T-cell (primary cell): Measurements from ENCODE around the gene SRP68. TPM values are rescaled to one million over a fixed set of nuclear protein-coding genes. Genes with fewer than 3 reads are reported as not detected.

Experiments
- ATAC-seq, 4 experiments: fragments of 200-7000 bp in 3 of 4; fragments of 150-1000 bp in 1 of 4; cut with Tn5 transposase; replicated peaks in 1 of 4; 1 replicate in 3 of 4; 2 replicates in 1 of 4; pipeline ENCODE4 v1.10.0; 2021; ENCODE audit warnings: moderate library complexity in 3 of 4, mild to moderate bottlenecking in 2 of 4, moderate number of reproducible peaks in 1 of 4
- CTCF ChIA-PET, 2 donors: fragments of 300-600 bp; sonication (Branson Sonifier 250); formaldehyde crosslinking; loops; one replicate each; lab custom pipeline; 2022; ENCODE audit warnings: antibody characterized with exemption in 2 of 2; lab: Charles Lee
- POLR2A ChIA-PET, 2 donors: fragments of 300-600 bp; sonication (Branson Sonifier 250); formaldehyde crosslinking; loops; one replicate each; lab custom pipeline; 2022; ENCODE audit warnings: antibody characterized with exemption in 2 of 2; lab: Charles Lee
- DNase-seq, 35 experiments: peaks; one replicate each; pipeline versions ENCODE4 v3.0.0 to v3.0.0-alpha.2; 2013 to 2023
- H3K27ac ChIP-seq: one replicate; pipeline ENCODE4 v1.5.1; 2013; ENCODE audit warnings: low read length
- H3K27me3 ChIP-seq, 2 experiments: replicated peaks in 1 of 2; 1 replicate in 1 of 2; 2 replicates in 1 of 2; pipeline versions ENCODE4 v1.6.1 to v1.7.0; 2013; ENCODE audit warnings: low read length in 1 of 2, mixed read lengths in 1 of 2; ENCODE audit not compliant: control insufficient read depth in 2 of 2, insufficient read depth in 2 of 2; ENCODE audit errors: extremely low read depth in 1 of 2
- H3K36me3 ChIP-seq, 2 donors: 1 replicate in 1 of 2; 2 replicates in 1 of 2; pipeline versions ENCODE4 v1.6.1 to v1.7.0; 2013; ENCODE audit warnings: low read length in 1 of 2; ENCODE audit not compliant: control insufficient read depth in 2 of 2, insufficient read depth in 1 of 2; ENCODE audit errors: extremely low read depth in 1 of 2
- H3K4me1 ChIP-seq, 2 experiments: 1 replicate in 1 of 2; 2 replicates in 1 of 2; pipeline versions ENCODE4 v1.6.1 to v1.7.0; 2013; ENCODE audit warnings: low read length in 2 of 2, mixed read lengths in 1 of 2; ENCODE audit not compliant: insufficient read depth in 2 of 2, control insufficient read depth in 1 of 2; ENCODE audit errors: extremely low read depth in 1 of 2
- H3K4me3 ChIP-seq, 2 donors: 1 replicate in 1 of 2; 2 replicates in 1 of 2; pipeline versions ENCODE4 v1.5.1 to v1.7.0; 2013; ENCODE audit warnings: mild to moderate bottlenecking in 2 of 2, low read length in 1 of 2, moderate library complexity in 1 of 2; ENCODE audit not compliant: control insufficient read depth in 1 of 2; ENCODE audit errors: extremely low read depth in 1 of 2
- H3K9me3 ChIP-seq: 2 replicates; pipeline ENCODE4 v1.7.0; 2013
- H3K27ac Mint-ChIP-seq, 2 donors: one replicate each; pipeline ENCODE4 v1.8.0; 2020 to 2021; ENCODE audit warnings: mild to moderate bottlenecking in 2 of 2, mixed read lengths in 2 of 2
- H3K27me3 Mint-ChIP-seq, 2 donors: one replicate each; pipeline ENCODE4 v1.8.0; 2021 to 2022; ENCODE audit warnings: mixed read lengths in 2 of 2
- H3K36me3 Mint-ChIP-seq: one replicate; pipeline ENCODE4 v1.8.0; 2021; ENCODE audit warnings: mixed read lengths
- H3K4me1 Mint-ChIP-seq, 3 donors: one replicate each; pipeline ENCODE4 v1.8.0; 2020 to 2022; ENCODE audit warnings: mixed read lengths in 3 of 3, mild to moderate bottlenecking in 1 of 3
- H3K4me3 Mint-ChIP-seq, 3 donors: one replicate each; pipeline ENCODE4 v1.8.0; 2020 to 2022; ENCODE audit warnings: mild to moderate bottlenecking in 3 of 3, mixed read lengths in 3 of 3, moderate library complexity in 3 of 3
- H3K9me3 Mint-ChIP-seq, 3 donors: one replicate each; pipeline ENCODE4 v1.8.0; 2020 to 2022; ENCODE audit warnings: mixed read lengths in 3 of 3
- WGBS: methylation state at CpG from one replicate; pipeline ENCODE4 v1.1.5; 2013; ENCODE audit warnings: missing lambda C conversion rate; ENCODE audit not compliant: insufficient coverage; 5-methylcytosine and 5-hydroxymethylcytosine counted together
- total RNA-seq, 35 experiments: library from RNA in 6 of 35; stranded (reverse) in 6 of 35; fragments of 120-200 nt in 1 of 35; gene quantifications; one replicate each; pipeline versions ENCODE4 v1.2.1 to v1.2.4 and lab custom pipeline; 2013 to 2026

Gene SRP68
- total RNA-seq, 5 donors from 2014 or later (not counting 1 experiment from before 2014, with no cell fraction given): 71.9 to 81.6 (median 78.9) TPM

DNA sequence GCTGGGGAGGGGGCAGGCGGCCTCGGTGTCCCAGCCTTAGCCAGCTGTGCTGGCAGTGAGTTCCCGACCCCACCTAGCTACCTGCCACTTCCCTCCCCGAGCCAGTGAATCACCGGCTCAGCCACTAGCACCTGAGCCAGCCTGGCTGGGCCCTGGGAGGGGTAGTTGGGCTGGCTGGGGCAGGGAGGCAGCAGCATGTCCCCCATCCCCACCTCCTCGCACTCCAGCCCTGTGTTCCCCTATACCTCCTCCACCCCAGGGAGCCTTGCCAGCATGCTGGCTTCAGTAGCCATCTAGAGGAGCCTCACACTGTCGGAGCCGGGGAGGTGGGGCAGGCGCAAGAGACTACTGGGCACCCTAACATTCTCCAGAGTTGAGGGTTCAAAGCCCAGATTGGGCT, 48.0 kb downstream of the SRP68 start:
- H3K27ac Mint-ChIP-seq: no peak overlapping the region
- Histone ChIP-seq H3K36me3 (no peaks in the 10 kb centered on the region), H3K27ac (no peak overlapping the region), H3K27me3 (no peaks in the 10 kb centered on the region), H3K4me1 (peaks cover 3 to 18% of the 10 kb centered on the region in 2 experiments), H3K9me3 (no peaks in the 10 kb centered on the region), H3K4me3 (no peak overlapping the region)
- H3K27me3 Mint-ChIP-seq: no peaks in the 10 kb centered on the region
- H3K4me1 Mint-ChIP-seq: peaks cover 6 to 14% (median 10%) of the 10 kb centered on the region in 3 donors
- H3K4me3 Mint-ChIP-seq: no peak overlapping the region
- DNase-seq (no peak), ATAC-seq (no peak)
- no peaks in the 10 kb centered on the region for H3K9me3 Mint-ChIP-seq
- 100% methylated on average over 2 of the region's 9 CpGs for WGBS
- CTCF ChIA-PET: no interaction called here
- POLR2A ChIA-PET: no interaction called here
- no peaks in the 10 kb centered on the region for H3K36me3 Mint-ChIP-seq

DNA sequence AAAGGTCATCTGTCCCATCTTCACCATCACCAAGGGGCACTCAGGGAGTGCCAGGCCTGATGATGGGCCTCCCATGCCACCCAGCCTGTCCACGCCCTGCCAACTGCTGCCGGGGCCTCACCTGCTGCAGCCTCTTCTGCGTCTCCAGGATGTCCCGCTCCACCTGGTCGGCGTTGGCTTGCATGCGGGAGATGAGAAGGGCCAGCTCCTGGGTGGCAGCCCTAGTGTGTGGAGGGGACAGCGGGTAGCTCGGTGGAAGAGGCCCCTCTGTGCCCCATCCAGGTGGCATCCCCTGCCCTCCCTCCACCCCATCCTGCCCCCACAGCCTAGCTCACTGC, 48.4 kb downstream of the SRP68 start:
- H3K9me3 ChIP-seq: no peaks in the 10 kb centered on the region
- no peaks in the 10 kb centered on the region for H3K27me3 ChIP-seq
- H3K27me3 Mint-ChIP-seq: no peaks in the 10 kb centered on the region
- no peak for ATAC-seq
- 94% methylated on average over 3 of the region's 9 CpGs for WGBS
- H3K4me1 ChIP-seq: peaks cover 2 to 13% of the 10 kb centered on the region in 2 experiments
- no peak overlapping the region for H3K4me3 Mint-ChIP-seq
- no peak overlapping the region for H3K27ac Mint-ChIP-seq
- DNase-seq: no peak
- ChIA-PET POLR2A (no interaction called here), CTCF (no interaction called here)
- H3K36me3 Mint-ChIP-seq: no peaks in the 10 kb centered on the region
- H3K9me3 Mint-ChIP-seq: no peaks in the 10 kb centered on the region
- H3K4me1 Mint-ChIP-seq: peaks cover 1 to 10% (median 5%) of the 10 kb centered on the region in 3 donors
- no peak overlapping the region for H3K4me3 ChIP-seq
- no peak overlapping the region for H3K27ac ChIP-seq
- H3K36me3 ChIP-seq: no peaks in the 10 kb centered on the region

DNA sequence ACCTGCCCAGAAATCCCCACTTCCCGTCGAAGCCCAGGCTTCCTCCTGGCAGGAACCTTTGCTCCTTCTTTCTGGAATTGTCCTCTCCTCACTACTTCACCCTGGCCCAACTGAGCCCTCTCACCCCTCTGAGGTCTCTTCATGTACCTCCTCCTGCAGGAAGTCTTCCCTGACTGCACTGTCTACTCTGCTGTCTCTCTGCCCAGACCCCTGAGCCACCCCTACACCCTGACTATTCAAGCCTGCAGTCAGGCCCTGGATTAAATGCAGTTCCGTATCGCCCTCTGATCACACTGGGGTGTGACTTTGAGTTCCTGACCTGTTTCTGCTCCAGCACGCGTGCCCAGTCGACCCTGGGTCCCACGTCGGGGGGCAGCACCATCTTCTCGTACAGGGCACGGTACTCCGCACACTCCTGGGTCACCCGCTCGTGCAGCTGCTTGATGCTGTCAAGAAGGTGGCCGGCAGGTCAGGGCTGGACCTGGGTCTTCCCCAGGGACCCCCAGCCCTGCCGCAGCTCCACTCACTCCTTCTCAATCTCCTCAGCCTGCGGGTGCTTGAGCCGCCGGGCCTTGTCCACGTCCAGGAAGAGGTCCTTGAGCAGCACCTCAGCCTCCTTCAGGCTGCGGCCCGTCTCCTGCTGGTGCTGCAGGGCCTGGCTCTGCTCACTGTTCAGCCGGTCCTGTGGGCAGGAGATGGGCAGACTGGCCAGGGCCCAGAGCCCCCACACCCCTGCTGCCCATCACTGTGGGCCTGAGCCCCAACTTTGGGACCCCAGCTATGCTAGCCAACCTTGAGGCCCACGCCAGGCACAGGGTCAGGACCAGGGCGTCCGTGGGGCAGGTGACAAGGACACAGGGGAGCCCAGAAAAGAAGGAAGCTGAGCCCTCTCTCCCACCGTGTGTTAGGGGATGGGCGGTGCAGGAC, 49.1 kb downstream of the SRP68 start:
- Histone ChIP-seq H3K27ac (no peak overlapping the region), H3K9me3 (no peaks in the 10 kb centered on the region), H3K4me1 (peaks cover 0 to 7% of the 10 kb centered on the region in 2 experiments), H3K36me3 (no peaks in the 10 kb centered on the region), H3K4me3 (no peak overlapping the region), H3K27me3 (no peaks in the 10 kb centered on the region)
- Mint-ChIP-seq H3K9me3 (no peaks in the 10 kb centered on the region), H3K4me1 (peaks cover 0 to 3% (median under 1%) of the 10 kb centered on the region in 3 donors), H3K4me3 (no peak overlapping the region), H3K27ac (peak overlapping the region in 1 of 2 donors; percentile 61), H3K27me3 (no peaks in the 10 kb centered on the region), H3K36me3 (no peaks in the 10 kb centered on the region)
- CTCF ChIA-PET: no interaction called here
- 94% methylated on average over 23 of the region's 28 CpGs for WGBS
- DNase-seq (no peak), ATAC-seq (no peak)
- POLR2A ChIA-PET: no interaction called here

DNA sequence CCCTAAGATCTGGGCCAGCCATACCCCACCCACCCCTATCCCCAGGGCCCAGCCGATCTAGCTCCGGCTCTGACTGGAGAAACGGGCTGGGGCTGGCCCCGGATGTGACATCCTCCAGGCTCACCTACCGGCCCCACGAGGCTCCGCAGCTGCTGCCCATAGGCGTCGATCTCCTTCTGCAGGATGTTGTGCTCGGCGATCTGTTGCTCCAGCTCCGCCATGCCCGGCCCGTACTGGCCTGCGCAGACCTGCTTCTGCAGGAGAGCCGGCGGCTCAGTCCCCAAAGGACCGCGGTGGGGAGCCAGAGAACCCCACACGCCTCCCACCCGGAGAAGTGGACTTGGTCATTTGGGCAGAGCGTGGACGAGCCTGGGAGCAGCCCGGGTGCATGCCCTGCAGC, 50.0 kb downstream of the SRP68 start:
- Mint-ChIP-seq H3K36me3 (no peaks in the 10 kb centered on the region), H3K27me3 (no peaks in the 10 kb centered on the region), H3K27ac (no peak overlapping the region), H3K4me1 (peaks cover 0 to 2% (median 0%) of the 10 kb centered on the region in 3 donors), H3K4me3 (no peak overlapping the region), H3K9me3 (no peaks in the 10 kb centered on the region)
- H3K4me3 ChIP-seq: no peak overlapping the region
- H3K4me1 ChIP-seq: peaks cover 0 to under 1% of the 10 kb centered on the region in 2 experiments
- H3K27me3 ChIP-seq: no peaks in the 10 kb centered on the region
- no peak for DNase-seq
- H3K36me3 ChIP-seq: no peaks in the 10 kb centered on the region
- WGBS: 94% methylated on average over 21 of the region's 24 CpGs
- H3K27ac ChIP-seq: no peak overlapping the region
- H3K9me3 ChIP-seq: no peaks in the 10 kb centered on the region
- ChIA-PET CTCF (no interaction called here), POLR2A (no interaction called here)
- no peak for ATAC-seq

DNA sequence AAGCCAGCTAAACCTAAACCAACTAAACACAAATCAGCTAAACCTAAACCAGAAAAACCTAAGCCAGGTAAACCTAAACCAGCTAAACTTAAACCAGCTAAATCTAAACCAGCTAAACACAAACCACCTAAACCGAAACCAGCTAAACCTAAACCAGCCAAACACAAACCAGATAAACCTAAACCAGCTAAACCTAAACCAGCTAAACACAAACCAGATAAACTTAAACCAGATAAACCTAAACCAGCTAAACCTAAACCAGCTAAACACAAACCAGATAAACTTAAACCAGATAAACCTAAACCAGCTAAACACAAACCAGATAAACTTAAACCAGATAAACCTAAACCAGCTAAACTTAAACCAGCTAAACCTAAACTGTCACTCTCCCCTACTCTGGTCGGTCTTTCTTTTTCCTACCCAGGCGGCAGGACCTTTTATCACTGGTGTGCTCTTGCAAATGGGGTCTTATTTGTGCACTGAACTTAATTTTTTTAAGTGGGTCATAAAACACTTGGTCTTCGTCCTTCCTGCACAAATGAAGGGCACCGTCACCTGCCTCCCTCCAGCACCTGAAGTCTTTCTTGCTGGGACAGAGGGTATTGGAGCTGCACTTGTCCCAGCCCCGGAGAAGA, 52.4 kb downstream of the SRP68 start:
- H3K27ac Mint-ChIP-seq: peak overlapping the region; percentile 38 to 62
- Histone ChIP-seq H3K27ac (no peak overlapping the region), H3K36me3 (no peaks in the 10 kb centered on the region), H3K4me3 (no peak overlapping the region), H3K27me3 (peaks cover 0 to 4% of the 10 kb centered on the region in 2 experiments), H3K4me1 (no peaks in the 10 kb centered on the region), H3K9me3 (no peaks in the 10 kb centered on the region)
- CTCF ChIA-PET: interaction anchor here in 1 of 2 donors (0.7 to 1.3 kb wide), 3 partner anchors 17 to 260 kb away, joined by 3 to 4 read pairs (median 3); no protein-coding TSS in a partner anchor
- H3K36me3 Mint-ChIP-seq: no peaks in the 10 kb centered on the region
- DNase-seq (no peak), ATAC-seq (no peak)
- H3K9me3 Mint-ChIP-seq: no peaks in the 10 kb centered on the region
- POLR2A ChIA-PET: interaction anchor here in 1 of 2 donors (0.6 kb wide), 1 partner anchor 38 kb away, joined by 3 read pairs; no protein-coding TSS in a partner anchor
- H3K27me3 Mint-ChIP-seq: no peaks in the 10 kb centered on the region
- H3K4me1 Mint-ChIP-seq: peaks cover 0 to 2% (median 0%) of the 10 kb centered on the region in 3 donors
- 82% methylated on average over 1 of the region's 6 CpGs for WGBS
- H3K4me3 Mint-ChIP-seq: no peak overlapping the region

DNA sequence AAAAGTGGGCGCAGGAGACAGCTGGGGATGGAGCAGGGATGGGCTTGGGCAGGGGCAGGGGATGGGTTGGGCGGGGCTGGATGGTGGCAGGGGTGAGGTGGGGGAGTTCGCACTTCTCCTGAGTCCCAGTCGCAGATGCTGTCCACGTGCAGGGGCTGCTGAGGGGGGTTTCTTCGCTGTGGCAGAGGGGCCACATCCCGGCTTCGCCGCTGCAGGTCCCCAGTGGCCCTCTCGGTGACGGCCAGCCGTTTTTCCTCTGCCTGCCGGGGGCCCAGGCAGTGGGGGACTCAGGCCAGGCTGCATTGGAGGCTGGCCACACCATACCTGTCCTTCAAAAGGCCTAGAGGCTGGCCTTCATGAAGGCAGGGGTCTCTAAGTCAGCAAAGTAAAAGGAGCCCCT, 53.5 kb downstream of the SRP68 start:
- CTCF ChIA-PET: interaction anchor here in 1 of 2 donors (0.6 kb wide), 2 partner anchors 84 to 198 kb away, joined by 3 to 4 read pairs; no protein-coding TSS in a partner anchor
- no peaks in the 10 kb centered on the region for H3K36me3 Mint-ChIP-seq
- no peaks in the 10 kb centered on the region for H3K9me3 Mint-ChIP-seq
- Histone ChIP-seq H3K27ac (no peak overlapping the region), H3K4me1 (peaks cover 0 to 10% of the 10 kb centered on the region in 2 experiments), H3K9me3 (no peaks in the 10 kb centered on the region), H3K36me3 (no peaks in the 10 kb centered on the region), H3K4me3 (no peak overlapping the region), H3K27me3 (peaks cover 0 to 7% of the 10 kb centered on the region in 2 experiments)
- ATAC-seq (no peak), DNase-seq (no peak)
- WGBS: 94% methylated on average over 13 of the region's 13 CpGs
- POLR2A ChIA-PET: no interaction called here
- H3K4me3 Mint-ChIP-seq: no peak overlapping the region
- H3K27me3 Mint-ChIP-seq: no peaks in the 10 kb centered on the region
- no peak overlapping the region for H3K27ac Mint-ChIP-seq
- H3K4me1 Mint-ChIP-seq: peaks cover 5% of the 10 kb centered on the region in 3 donors
